ENCODE results near the gene KCTD12.

GRCh38 chr13:76864259-76864658 lies 21.9 kb downstream of the KCTD12 start:
- TF ChIP-seq CTCF (IDR thresholded peaks at IDR 0.05) (no peak), POLR2A (IDR thresholded peaks at IDR 0.05) (no peak), POLR2AphosphoS5 (IDR thresholded peaks at IDR 0.05; ENCODE audit: insufficient read depth in 1 of 2, low read depth in 1 of 2) (no peak)

All from vagina (tissue), 2 donors.